HepG2 (cell line): ENCODE results near the gene PCAT6. TPM values are rescaled to one million over a fixed set of nuclear protein-coding genes. Genes with fewer than 3 reads are reported as not detected.

Experiments
- ATRX ChIP-seq: sonication (generic); formaldehyde crosslinking; IDR thresholded peaks from 2 replicates; pipeline ENCODE4 v1.4.0; 2020; ENCODE audit warnings: missing genetic modification reagents, borderline replicate concordance
- GATAD2A ChIP-seq: IDR thresholded peaks from 2 replicates; pipeline ENCODE4 v1.6.1; 2016
- HHEX ChIP-seq: IDR thresholded peaks from 2 replicates; pipeline ENCODE4 v1.6.1; 2016; ENCODE audit warnings: control low read depth
- HNF1A ChIP-seq, 2 experiments: sonication (generic) in 1 of 2; formaldehyde crosslinking in 1 of 2; IDR thresholded peaks; 2 replicates each; pipeline versions ENCODE4 v1.4.0 to v1.6.1; 2016 to 2020; ENCODE audit warnings: borderline replicate concordance in 1 of 2, low read depth in 1 of 2, mild to moderate bottlenecking in 1 of 2, missing genetic modification reagents in 1 of 2
- KDM5A ChIP-seq: fragments of 200-600 bp; sonication (generic); IDR thresholded peaks from 2 replicates; pipeline ENCODE4 v1.7.0; 2018; ENCODE audit warnings: antibody characterized with exemption, mild to moderate bottlenecking, low read length, borderline replicate concordance
- KLF16 ChIP-seq, 2 experiments: sonication (generic) in 1 of 2; formaldehyde crosslinking in 1 of 2; IDR thresholded peaks; 2 replicates each; pipeline versions ENCODE4 v1.6.1 to v1.8.0; 2016 to 2023; ENCODE audit warnings: missing genetic modification reagents in 2 of 2, missing compliant biosample characterization in 1 of 2
- MXD1 ChIP-seq: sonication (generic); formaldehyde crosslinking; IDR thresholded peaks from 2 replicates; pipeline ENCODE4 v1.4.0; 2020; ENCODE audit warnings: mild to moderate bottlenecking, missing genetic modification reagents
- NR2F6 ChIP-seq, 2 experiments: IDR thresholded peaks; 2 replicates each; pipeline ENCODE4 v1.6.1; 2016; ENCODE audit warnings: antibody characterized with exemption in 1 of 2, mild to moderate bottlenecking in 1 of 2
- POGK ChIP-seq: sonication (generic); formaldehyde crosslinking; conservative IDR thresholded peaks from 2 replicates; pipeline ENCODE4 v1.8.0; 2022; ENCODE audit warnings: mild to moderate bottlenecking, moderate library complexity, missing genetic modification reagents
- SRSF4 ChIP-seq: fragments of 200-400 bp; formaldehyde crosslinking; IDR thresholded peaks from one replicate; pipeline ENCODE4 v1.6.1; 2018; ENCODE audit warnings: mild to moderate bottlenecking, low read depth, low read length, moderate library complexity; ENCODE audit not compliant: poor library complexity, severe bottlenecking
- ZC3H4 ChIP-seq: sonication (generic); formaldehyde crosslinking; IDR thresholded peaks from 2 replicates; pipeline ENCODE4 v1.4.0; 2020; ENCODE audit warnings: missing genetic modification reagents, borderline replicate concordance
- ZFP36L1 ChIP-seq: sonication (generic); formaldehyde crosslinking; IDR thresholded peaks from 2 replicates; pipeline ENCODE4 v1.8.0; 2022; ENCODE audit warnings: mild to moderate bottlenecking, missing genetic modification reagents, moderate library complexity
- ZMYM2 ChIP-seq: sonication (generic); formaldehyde crosslinking; IDR thresholded peaks from 2 replicates; pipeline ENCODE4 v1.8.0; 2022; ENCODE audit warnings: mild to moderate bottlenecking, missing genetic modification reagents
- ZNF251 ChIP-seq: sonication (generic); formaldehyde crosslinking; IDR thresholded peaks from 2 replicates; pipeline ENCODE4 v1.9.0; 2021; ENCODE audit warnings: mild to moderate bottlenecking, missing genetic modification reagents
- ZNF331 ChIP-seq: sonication (generic); formaldehyde crosslinking; IDR thresholded peaks from 2 replicates; pipeline ENCODE4 v1.4.0; 2020; ENCODE audit warnings: missing genetic modification reagents
- ZNF446 ChIP-seq: sonication (generic); formaldehyde crosslinking; IDR thresholded peaks from 2 replicates; pipeline ENCODE4 v1.5.0; 2020; ENCODE audit warnings: mild to moderate bottlenecking, missing genetic modification reagents
- ZNF674 ChIP-seq: sonication (generic); formaldehyde crosslinking; IDR thresholded peaks from 2 replicates; pipeline ENCODE4 v1.5.0; 2020; ENCODE audit warnings: low read depth, mild to moderate bottlenecking, missing genetic modification reagents
- ZUFSP ChIP-seq: sonication (generic); formaldehyde crosslinking; IDR thresholded peaks from 2 replicates; pipeline ENCODE4 v1.9.0; 2021; ENCODE audit warnings: missing genetic modification reagents, mild to moderate bottlenecking, borderline replicate concordance
- ZZZ3 ChIP-seq: sonication (generic); formaldehyde crosslinking; IDR thresholded peaks from 2 replicates; pipeline ENCODE4 v1.4.0; 2020; ENCODE audit warnings: missing genetic modification reagents, mild to moderate bottlenecking, borderline replicate concordance
- polyA plus RNA-seq, 8 experiments: library from polyadenylated mRNA; depleted of rRNA in 3 of 8; stranded (reverse) in 7 of 8; unstranded in 1 of 8; fragments of >200 nt; fragmentation: Illumina TruSeq in 4 of 8; extraction: Trizol in 4 of 8; gene quantifications; 2 replicates each; pipeline versions ENCODE4 v1.2.1 to v1.2.3, GENCODE V29; 2011 to 2016; ENCODE audit warnings: low read depth in 4 of 8, missing spikeins in 1 of 8, mixed read lengths in 1 of 8; ENCODE audit not compliant: insufficient read depth in 1 of 8
- total RNA-seq, 5 experiments: library from RNA; depleted of rRNA; stranded (reverse); fragments of >200 nt; fragmentation: Illumina TruSeq; extraction: Trizol; gene quantifications; 2 replicates each; pipeline ENCODE4 v1.2.3, GENCODE V29; 2016; ENCODE audit warnings: low read depth in 1 of 5

Gene PCAT6
- total and polyA plus RNA-seq, 2 of the 13 experiments (the other 11 are each of a cell fraction or from before 2014, with no cell fraction given): 0.60 to 4.4 TPM

GRCh38 chr1:202811296-202812175 is 782 bp downstream of the PCAT6 start (continued):
- TF ChIP-seq HHEX (CRISPR knock-in tag) (no peak), ZUFSP (CRISPR knock-in tag) (no peak), ZNF446 (CRISPR knock-in tag) (no peak), NR2F6 (IDR thresholded peaks at IDR 0.05) (no peak), NR2F6 (CRISPR knock-in tag; IDR thresholded peaks at IDR 0.05) (no peak), SRSF4 (no peak), ZZZ3 (CRISPR knock-in tag) (no peak), POGK (peak; percentile 71; the same call in 1 of the 2 replicates), ATRX (CRISPR knock-in tag) (no peak), ZNF251 (CRISPR knock-in tag) (no peak), ZFP36L1 (CRISPR knock-in tag) (peak; percentile 20), ZC3H4 (CRISPR knock-in tag) (no peak), ZNF674 (CRISPR knock-in tag) (no peak), ZMYM2 (CRISPR knock-in tag) (no peak), GATAD2A (CRISPR knock-in tag) (0 out of 2 replicates have a peak, but pooled peaks have one; percentile 31), KLF16 (CRISPR knock-in tag; IDR thresholded peaks at IDR 0.05) (no peak), ZNF331 (no peak), HNF1A (IDR thresholded peaks at IDR 0.05; ENCODE audit: low read depth) (no peak), HNF1A (CRISPR knock-in tag; IDR thresholded peaks at IDR 0.05; ENCODE audit: borderline replicate concordance) (no peak), MXD1 (CRISPR knock-in tag) (no peak), KDM5A (no peak)
